TTC549 (cell line): Measurements from ENCODE around the gene KCNJ5.

ENCODE experiments used
- FAIRE-seq: peaks from 2 replicates; lab custom pipeline; 2012; peaks lifted over from hg19 to GRCh38; lab: Jason Lieb, UNC

Gene KCNJ5

GRCh38 chr11:128890543-128891368, at the start of gene KCNJ5:
Gene KCNJ5, plus strand, starts transcription at chr11:128891356. Its CDS starts 19,918 bp downstream, at chr11:128911274.
- FAIRE-seq, result no peak

- FAIRE-seq, result no peak
Measured at GRCh38 chr11:128841461-128842072, 49.6 kb upstream of the KCNJ5 start.

GRCh38 chr11:128843198-128843785, 47.9 kb upstream of the KCNJ5 start:
- FAIRE-seq, result no peak

- FAIRE-seq, result no peak
Measured at GRCh38 chr11:128845334-128845780, 45.8 kb upstream of the KCNJ5 start.

- no peak for FAIRE-seq
Measured at GRCh38 chr11:128846985-128847384, 44.2 kb upstream of the KCNJ5 start.

GRCh38 chr11:128848815-128849455, 42.2 kb upstream of the KCNJ5 start:
- no peak for FAIRE-seq

- no peak for FAIRE-seq
Measured at GRCh38 chr11:128852327-128853023, 38.7 kb upstream of the KCNJ5 start.

- no peak for FAIRE-seq
Measured at GRCh38 chr11:128853559-128853958, 37.6 kb upstream of the KCNJ5 start.

- no peak for FAIRE-seq
Measured at GRCh38 chr11:128854841-128855240, 36.3 kb upstream of the KCNJ5 start.

GRCh38 chr11:128856241-128856640, 34.9 kb upstream of the KCNJ5 start:
- no peak for FAIRE-seq

- FAIRE-seq, result no peak
Measured at GRCh38 chr11:128857341-128857740, 33.8 kb upstream of the KCNJ5 start.

- no peak for FAIRE-seq
Measured at GRCh38 chr11:128859563-128860441, 31.4 kb upstream of the KCNJ5 start.

GRCh38 chr11:128860571-128861361, 30.4 kb upstream of the KCNJ5 start:
- FAIRE-seq, result no peak

- FAIRE-seq, result no peak
Measured at GRCh38 chr11:128862406-128862805, 28.8 kb upstream of the KCNJ5 start.

GRCh38 chr11:128862908-128863660, 28.1 kb upstream of the KCNJ5 start:
- no peak for FAIRE-seq

- FAIRE-seq, result no peak
Measured at GRCh38 chr11:128865490-128865889, 25.7 kb upstream of the KCNJ5 start.

- FAIRE-seq, result no peak
Measured at GRCh38 chr11:128867277-128867676, 23.9 kb upstream of the KCNJ5 start, which contains the start of gene KCNJ1. Gene KCNJ1, minus strand, starts transcription at chr11:128867296. Its CDS starts 27,053 bp downstream, at chr11:128840243.

GRCh38 chr11:128868841-128869671, 22.1 kb upstream of the KCNJ5 start:
- no peak for FAIRE-seq
